Stimulated activated CD8-positive, alpha-beta memory T cell treated with anti-CD3 and anti-CD28 coated beads, Interleukin-12 subunit alpha, Interleukin-12 subunit beta, amount 100 ng/mL, for 24 hours (primary cell): Measurements from ENCODE around the gene CAMK1D.

ENCODE experiments used
- DNase-seq: peaks from one replicate; pipeline ENCODE4 v3.0.0-alpha.2; 2020; ENCODE audit errors: extremely low read depth

CAMK1D gene

GRCh38 chr10:12401466-12401865, 52.1 kb downstream of the CAMK1D start:
- DNase-seq = no peak

- no peak for DNase-seq
Measured at GRCh38 chr10:12403119-12403518, 53.8 kb downstream of the CAMK1D start.

GRCh38 chr10:12405342-12406320, 56.3 kb downstream of the CAMK1D start:
- DNase-seq = no peak

- no peak for DNase-seq
Measured at GRCh38 chr10:12406764-12407400, 57.5 kb downstream of the CAMK1D start.

GRCh38 chr10:12408472-12408871, 59.1 kb downstream of the CAMK1D start:
- no peak for DNase-seq

- no peak for DNase-seq
Measured at GRCh38 chr10:12409161-12409560, 59.8 kb downstream of the CAMK1D start.

GRCh38 chr10:12409613-12410012, 60.3 kb downstream of the CAMK1D start:
- no peak for DNase-seq

GRCh38 chr10:12412666-12413368, 63.5 kb downstream of the CAMK1D start:
- no peak for DNase-seq

- DNase-seq = no peak
Measured at GRCh38 chr10:12413369-12413711, 64.0 kb downstream of the CAMK1D start.

- no peak for DNase-seq
Measured at GRCh38 chr10:12414278-12414989, 65.1 kb downstream of the CAMK1D start.

- DNase-seq = no peak
Measured at GRCh38 chr10:12416344-12417050, 67.2 kb downstream of the CAMK1D start.

GRCh38 chr10:12417331-12417730, 68.0 kb downstream of the CAMK1D start:
- no peak for DNase-seq

- DNase-seq = no peak
Measured at GRCh38 chr10:12418000-12418399, 68.7 kb downstream of the CAMK1D start.

GRCh38 chr10:12418725-12419261, 69.4 kb downstream of the CAMK1D start:
- DNase-seq = no peak

GRCh38 chr10:12419262-12419847, 70.0 kb downstream of the CAMK1D start:
- DNase-seq = peak; percentile 39

GRCh38 chr10:12420530-12421120, 71.3 kb downstream of the CAMK1D start:
- no peak for DNase-seq

GRCh38 chr10:12422189-12422588, 72.8 kb downstream of the CAMK1D start:
- DNase-seq = no peak

- no peak for DNase-seq
Measured at GRCh38 chr10:12423896-12424295, 74.5 kb downstream of the CAMK1D start.

- no peak for DNase-seq
Measured at GRCh38 chr10:12427276-12427675, 77.9 kb downstream of the CAMK1D start.
